Suppressor macrophage treated with lipopolysaccharide for 4 hours (primary cell): ENCODE data around the gene SMPD4.
"Not testable (repeated sequence)": the region's sequence is repeated elsewhere in the genome, so short reads cannot be mapped to it uniquely, and the experiment has no call there.

Experiments
- DNase-seq: peaks from one replicate; pipeline ENCODE4 v3.0.0-alpha.2; 2020

Gene SMPD4

DNA sequence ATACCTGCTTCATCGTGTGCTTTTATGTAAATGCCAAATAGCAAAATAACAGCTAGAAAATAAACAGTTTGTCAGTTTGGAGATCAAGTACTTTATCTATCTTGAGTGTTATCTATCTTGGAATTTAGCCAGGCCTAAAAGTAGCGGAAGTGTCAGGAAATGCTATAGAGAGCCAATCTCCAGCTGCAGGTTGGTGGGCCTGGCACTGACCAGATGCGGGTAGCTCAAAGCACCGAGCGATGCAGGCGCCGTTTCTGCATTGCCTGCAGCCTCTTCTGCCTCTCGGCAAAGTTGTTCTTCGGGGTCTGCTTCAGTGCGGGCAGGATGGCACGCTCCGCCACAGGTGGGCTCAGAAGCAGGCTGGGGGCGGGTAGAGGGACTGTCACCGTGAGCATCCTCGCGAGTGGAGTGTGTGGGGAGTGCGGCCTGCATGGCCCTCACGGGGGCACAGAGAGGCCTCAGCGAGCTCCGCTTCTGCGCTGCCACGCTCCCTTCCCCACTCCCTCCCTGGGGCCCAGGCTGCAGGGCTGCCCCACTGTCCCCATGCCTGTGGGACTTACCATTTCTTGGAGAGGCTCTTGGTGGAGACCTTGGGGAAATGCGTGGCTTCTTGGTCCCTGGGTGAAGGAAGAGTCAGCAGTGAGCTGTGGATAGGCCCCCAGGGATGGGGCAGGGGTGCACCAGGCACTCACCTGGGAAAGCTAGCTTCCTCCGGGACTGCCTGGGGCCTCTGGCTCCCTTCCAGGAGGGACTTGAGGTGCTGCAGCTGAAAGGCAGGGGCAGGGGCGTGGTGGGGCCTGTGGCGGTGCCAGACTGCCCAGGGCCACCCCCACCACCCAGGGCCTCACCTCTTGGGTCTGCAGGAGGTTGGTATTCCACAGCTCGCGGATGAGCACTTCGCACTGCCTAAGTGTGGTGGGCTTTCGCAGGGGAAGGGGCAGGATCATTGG is 41.8 kb downstream of the SMPD4 start:
- not testable (repeated sequence) for DNase-seq

DNA sequence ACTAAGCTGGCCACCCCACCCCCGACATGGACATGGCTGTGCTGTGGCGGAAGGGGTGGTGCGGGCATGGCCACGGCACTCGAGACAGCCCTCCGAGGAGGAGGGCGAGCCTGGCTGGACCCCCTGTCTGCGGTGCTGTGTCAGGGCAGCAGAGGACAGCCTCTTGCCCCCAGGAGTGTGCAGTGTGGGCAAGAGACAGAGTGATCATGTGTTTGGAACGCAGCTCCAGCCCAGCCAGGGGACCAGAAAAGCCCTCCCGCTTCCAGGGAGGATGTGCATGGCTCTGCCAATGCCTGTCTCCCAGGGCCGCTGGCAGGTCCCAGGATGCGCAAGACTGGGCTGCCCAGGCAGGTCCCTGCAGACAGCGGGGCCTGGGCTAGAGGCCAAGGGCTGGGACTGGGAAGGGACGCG is 42.6 kb downstream of the SMPD4 start:
- DNase-seq, result not testable (repeated sequence)

GRCh38 chr2:130138326-130138725 is 43.1 kb downstream of the SMPD4 start:
- not testable (repeated sequence) for DNase-seq

DNA sequence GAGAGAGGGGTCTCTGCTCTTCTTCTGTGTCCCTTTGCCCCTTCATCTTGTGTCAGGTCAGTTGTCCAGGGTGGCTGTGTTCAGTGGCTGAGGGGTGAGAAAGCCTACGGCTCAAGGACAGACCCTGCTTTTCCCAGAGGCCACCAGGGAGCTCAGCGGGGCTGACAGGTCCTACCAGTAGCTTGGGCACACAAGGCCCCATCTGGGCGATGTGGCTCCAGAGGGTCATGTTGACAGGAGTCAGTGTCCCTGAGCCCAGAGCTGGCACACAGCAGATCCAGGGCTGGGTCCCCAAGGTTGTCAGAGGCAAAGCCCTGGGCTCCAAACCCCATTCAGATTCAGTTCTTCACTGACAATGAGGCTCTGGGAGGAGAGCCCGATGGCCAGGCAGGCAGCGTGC is 44.3 kb downstream of the SMPD4 start:
- DNase-seq, result not testable (repeated sequence)

DNA sequence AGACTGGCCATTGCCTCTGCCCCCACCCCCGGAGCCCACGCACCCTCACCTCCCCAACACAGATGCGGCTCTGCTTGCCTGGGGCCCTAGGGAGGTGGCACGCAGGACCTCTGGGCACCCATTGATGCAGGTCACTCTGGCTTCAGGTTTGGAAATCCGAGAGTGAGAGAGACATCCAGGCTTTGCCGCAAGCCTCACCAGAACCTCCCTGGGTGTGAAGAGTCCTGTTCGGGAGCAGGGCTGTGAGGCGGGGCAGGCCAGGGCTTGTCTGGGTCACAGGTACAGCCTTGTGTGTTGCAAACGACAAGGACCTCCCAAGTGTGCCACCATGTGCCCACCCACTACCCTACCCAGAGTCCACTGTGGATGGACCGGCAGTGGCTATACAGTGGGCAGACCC is 44.9 kb downstream of the SMPD4 start:
- not testable (repeated sequence) for DNase-seq

GRCh38 chr2:130135692-130136541 is 45.5 kb downstream of the SMPD4 start:
- DNase-seq, result no peak

DNA sequence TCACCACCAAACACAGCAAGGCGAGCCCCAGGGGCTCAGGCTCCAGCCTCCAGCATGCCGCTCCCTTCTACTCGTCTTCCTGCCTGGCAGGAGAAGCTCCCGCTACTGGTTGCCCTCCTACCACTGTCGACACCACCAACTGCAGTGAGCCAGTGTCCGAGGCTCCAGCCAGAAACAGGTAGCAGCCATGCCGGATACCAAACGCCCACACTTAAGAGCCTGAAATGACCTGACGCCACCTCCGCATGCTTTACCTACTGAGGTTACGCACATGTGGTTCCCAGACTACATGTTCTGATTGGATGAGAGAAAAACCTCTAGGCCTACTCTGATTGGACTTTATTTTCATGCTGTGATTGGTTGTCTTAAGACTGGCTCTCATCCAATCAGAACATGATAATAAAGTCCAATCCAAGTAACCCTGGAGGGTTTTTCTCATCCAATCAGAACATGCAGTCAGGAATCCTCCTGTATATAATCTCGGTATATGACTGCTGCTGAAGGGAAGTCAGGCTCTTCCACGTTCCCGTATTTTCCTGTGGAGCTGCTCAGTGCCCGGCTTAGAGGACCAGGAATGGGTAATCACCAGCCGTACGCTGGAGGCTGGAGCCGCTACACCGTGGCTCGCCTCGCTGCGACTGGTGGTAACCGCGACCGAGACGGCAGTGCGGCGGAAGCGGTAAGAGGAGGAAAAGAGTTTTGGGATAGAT is 52.1 kb downstream of the SMPD4 start, which contains the start of gene POTEF:
Gene POTEF (minus strand): TSS at position 103 of the 710 bp plus-strand sequence. CDS start 8,707 bp downstream, outside the sequence.
- DNase-seq, result not testable (repeated sequence)

DNA sequence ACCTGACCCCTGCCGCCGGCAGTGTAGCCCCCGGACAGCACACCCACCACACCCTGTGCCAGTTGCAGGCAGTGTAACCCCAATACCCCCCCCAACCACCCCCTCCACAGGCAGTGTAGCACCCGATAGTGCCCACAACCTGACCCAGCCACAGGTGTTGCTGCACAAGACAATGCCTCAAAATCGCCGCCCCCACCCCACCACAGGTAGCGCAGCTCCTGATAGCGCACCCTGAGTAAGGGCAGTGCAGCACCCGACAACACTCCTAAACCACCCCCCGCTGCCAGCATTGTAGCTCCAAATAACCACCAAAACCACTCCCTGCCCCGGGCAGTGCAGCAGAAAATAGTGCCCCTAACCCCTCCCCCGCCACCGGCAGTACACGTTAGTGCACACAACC is 52.9 kb downstream of the SMPD4 start:
- not testable (repeated sequence) for DNase-seq

- not testable (repeated sequence) for DNase-seq
Measured at GRCh38 chr2:130127726-130128125, 53.7 kb downstream of the SMPD4 start.

DNA sequence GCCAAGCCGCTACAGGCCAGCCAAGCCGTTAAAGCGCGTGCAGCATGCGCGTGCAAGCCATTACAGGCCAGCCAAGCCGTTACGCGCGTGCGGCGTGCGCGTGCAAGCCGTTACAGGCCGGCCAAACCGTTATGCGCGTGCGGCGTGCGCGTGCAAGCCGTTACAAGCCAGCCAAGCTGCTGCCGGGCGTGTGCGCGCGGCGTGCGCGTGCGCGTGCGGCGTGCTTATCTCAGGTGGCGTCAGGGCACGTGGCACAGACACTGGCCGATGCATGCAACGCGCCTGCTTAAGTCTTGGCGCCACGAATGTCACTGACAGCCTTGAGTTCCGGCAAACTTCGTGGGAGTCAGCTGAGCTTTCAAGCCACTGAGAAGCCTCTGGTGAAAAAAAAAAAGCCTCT is 60.5 kb downstream of the SMPD4 start:
- not testable (repeated sequence) for DNase-seq

- not testable (repeated sequence) for DNase-seq
Measured at GRCh38 chr2:130102597-130103363, 78.6 kb downstream of the SMPD4 start.
